B cell (primary cell): Measurements from ENCODE around the gene MYO10.

Source experiments
- EZH2 ChIP-seq: IDR thresholded peaks from 2 replicates; pipeline ENCODE4 v1.6.1; 2012; ENCODE audit warnings: borderline replicate concordance, low read depth, mild to moderate bottlenecking, moderate library complexity, low read length; ENCODE audit not compliant: insufficient read depth, poor library complexity, severe bottlenecking
- TF ChIP-seq, protein P1 (sequence below): fragments of 200-600 bp; IDR thresholded peaks from one replicate; pipeline ENCODE4 v1.8.0; 2022; ENCODE audit warnings: antibody characterized with exemption, mild to moderate bottlenecking

DNA sequence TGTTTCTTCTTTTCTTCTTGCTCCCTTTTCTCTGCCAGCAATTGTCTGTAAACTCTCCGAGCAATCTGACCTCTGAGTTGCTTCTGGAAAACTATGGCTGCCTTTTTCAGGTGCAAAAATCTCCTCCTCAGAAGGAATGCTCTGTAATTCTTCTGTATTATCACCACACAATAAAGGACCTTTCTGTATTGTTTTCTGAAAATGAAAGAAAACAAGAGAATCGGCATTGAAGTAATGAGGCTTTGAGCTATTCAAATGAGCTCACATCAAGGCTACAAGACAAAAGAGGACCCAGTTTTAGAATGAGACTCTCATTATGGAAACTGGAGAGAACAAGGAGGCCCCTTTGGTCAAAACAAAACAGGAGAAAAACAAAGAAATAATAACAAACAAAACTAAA lies 233.1 kb downstream of the MYO10 start:
- TF ChIP-seq, protein P1, sequence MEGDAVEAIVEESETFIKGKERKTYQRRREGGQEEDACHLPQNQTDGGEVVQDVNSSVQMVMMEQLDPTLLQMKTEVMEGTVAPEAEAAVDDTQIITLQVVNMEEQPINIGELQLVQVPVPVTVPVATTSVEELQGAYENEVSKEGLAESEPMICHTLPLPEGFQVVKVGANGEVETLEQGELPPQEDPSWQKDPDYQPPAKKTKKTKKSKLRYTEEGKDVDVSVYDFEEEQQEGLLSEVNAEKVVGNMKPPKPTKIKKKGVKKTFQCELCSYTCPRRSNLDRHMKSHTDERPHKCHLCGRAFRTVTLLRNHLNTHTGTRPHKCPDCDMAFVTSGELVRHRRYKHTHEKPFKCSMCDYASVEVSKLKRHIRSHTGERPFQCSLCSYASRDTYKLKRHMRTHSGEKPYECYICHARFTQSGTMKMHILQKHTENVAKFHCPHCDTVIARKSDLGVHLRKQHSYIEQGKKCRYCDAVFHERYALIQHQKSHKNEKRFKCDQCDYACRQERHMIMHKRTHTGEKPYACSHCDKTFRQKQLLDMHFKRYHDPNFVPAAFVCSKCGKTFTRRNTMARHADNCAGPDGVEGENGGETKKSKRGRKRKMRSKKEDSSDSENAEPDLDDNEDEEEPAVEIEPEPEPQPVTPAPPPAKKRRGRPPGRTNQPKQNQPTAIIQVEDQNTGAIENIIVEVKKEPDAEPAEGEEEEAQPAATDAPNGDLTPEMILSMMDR: no peak
- no peak for TF ChIP-seq EZH2
